HepG2 (cell line): ENCODE results near the gene EXTL2. TPM values are rescaled to one million over a fixed set of nuclear protein-coding genes. Genes with fewer than 3 reads are reported as not detected.
"Not testable (repeated sequence)": the region's sequence is repeated elsewhere in the genome, so short reads cannot be mapped to it uniquely, and the experiment has no call there.

Experiments used
- ATAC-seq: fragments of 200-7000 bp; cut with Tn5 transposase; 3 replicates; pipeline ENCODE4 v1.9.1; 2020; ENCODE audit warnings: mild to moderate bottlenecking, moderate library complexity
- BruUV-seq: library from RNA; stranded (reverse); fragments of 400-500 nt; replicated peaks from 2 replicates; lab custom pipeline; 2021; lab: Mats Ljungman, UMichigan
- CTCF ChIA-PET: fragments of 300-600 bp; formaldehyde crosslinking; extraction: SDS; loops from one replicate; lab custom pipeline; 2021; ENCODE audit warnings: low total read pairs, inconsistent platforms, low intra/inter-chr PET ratio; lab: Yijun Ruan, JAX
- POLR2A ChIA-PET: fragments of 350-600 bp; sonication (Branson Sonifier 250); formaldehyde crosslinking; loops from one replicate; lab custom pipeline; 2020; ENCODE audit warnings: antibody characterized with exemption, inconsistent platforms; lab: Yijun Ruan, JAX
- DNase-seq: peaks from one replicate; pipeline ENCODE4 v3.0.0-alpha.2; 2015; ENCODE audit warnings: low spot score
- FAIRE-seq: peaks from 3 replicates; lab custom pipeline; 2011; peaks lifted over from hg19 to GRCh38; lab: Jason Lieb, UNC
- H2AFZ ChIP-seq: one replicate; pipeline ENCODE4 v1.6.1; 2011; ENCODE audit warnings: low read length, inconsistent platforms
- H3K27ac ChIP-seq: fragments of 300-600 bp; 3 replicates; pipeline ENCODE4 v1.8.0; 2011; ENCODE audit warnings: mixed run types, mild to moderate bottlenecking, mixed read lengths, low read length, inconsistent platforms; ENCODE audit not compliant: insufficient read depth; ENCODE audit errors: extremely low read length
- H3K27me3 ChIP-seq, 2 experiments: fragments of 200-600 bp in 1 of 2; 2 replicates in 1 of 2; 3 replicates in 1 of 2; pipeline versions ENCODE4 v1.6.0 to v1.8.0; 2011; ENCODE audit warnings: low read length in 2 of 2, mild to moderate bottlenecking in 2 of 2, moderate library complexity in 2 of 2, inconsistent platforms in 1 of 2; ENCODE audit not compliant: insufficient read depth in 2 of 2, control insufficient read depth in 1 of 2
- H3K36me3 ChIP-seq, 2 experiments: fragments of 200-600 bp in 1 of 2; replicated peaks in 1 of 2; 2 replicates in 1 of 2; 3 replicates in 1 of 2; pipeline versions ENCODE4 v1.5.1 to v1.8.0; 2011; ENCODE audit warnings: low read length in 2 of 2, inconsistent platforms in 1 of 2; ENCODE audit not compliant: insufficient read depth in 2 of 2, control insufficient read depth in 1 of 2
- H3K4me1 ChIP-seq: 2 replicates; pipeline ENCODE4 v1.5.1; 2012; ENCODE audit warnings: low read length, inconsistent platforms; ENCODE audit not compliant: insufficient read depth
- H3K4me2 ChIP-seq: 2 replicates; pipeline ENCODE4 v1.6.0; 2011; ENCODE audit warnings: low read depth, low read length, inconsistent platforms
- H3K4me3 ChIP-seq, 3 experiments: fragments of 200-600 bp in 1 of 3; sonication (generic), shearing (Covaris generic) in 1 of 3; replicated peaks in 1 of 3; 2 replicates each; pipeline ENCODE4 v1.5.1; 2011 to 2016; ENCODE audit warnings: low read length in 3 of 3, inconsistent platforms in 2 of 3, low read depth in 2 of 3, mild to moderate bottlenecking in 2 of 3, control low read depth in 1 of 3, mixed read lengths in 1 of 3; ENCODE audit not compliant: insufficient read depth in 1 of 3
- H3K79me2 ChIP-seq: one replicate; pipeline ENCODE4 v1.6.1; 2011; ENCODE audit warnings: low read length, inconsistent platforms; ENCODE audit not compliant: insufficient read depth
- H3K9ac ChIP-seq: 2 replicates; pipeline ENCODE4 v1.6.0; 2011; ENCODE audit warnings: mild to moderate bottlenecking, low read depth, low read length, inconsistent platforms; ENCODE audit not compliant: insufficient read depth
- H3K9me3 ChIP-seq: 2 replicates; pipeline ENCODE4 v1.5.1; 2012; ENCODE audit warnings: mild to moderate bottlenecking, low read length
- H4K20me1 ChIP-seq: 2 replicates; pipeline ENCODE4 v1.6.0; 2011; ENCODE audit warnings: inconsistent platforms, mild to moderate bottlenecking, low read length, moderate library complexity; ENCODE audit not compliant: insufficient read depth
- HNF4A ChIP-seq: sonication (generic); formaldehyde crosslinking; IDR thresholded peaks from 2 replicates; pipeline ENCODE4 v1.4.0; 2020; ENCODE audit warnings: missing genetic modification reagents
- ONECUT2 ChIP-seq: sonication (generic); formaldehyde crosslinking; IDR thresholded peaks from 2 replicates; pipeline ENCODE4 v1.4.0; 2020; ENCODE audit warnings: missing genetic modification reagents
- SOX13 ChIP-seq, 3 experiments: fragments of 450-650 bp in 1 of 3; sonication (generic) in 1 of 3; formaldehyde crosslinking in 1 of 3; IDR thresholded peaks in 2 of 3; conservative IDR thresholded peaks in 1 of 3; 2 replicates each; pipeline versions ENCODE4 v1.5.0 to v1.6.1; 2016 to 2020; ENCODE audit warnings: antibody characterized with exemption in 1 of 3, mild to moderate bottlenecking in 1 of 3, missing compliant biosample characterization in 1 of 3, missing genetic modification reagents in 1 of 3, moderate library complexity in 1 of 3
- SOX6 ChIP-seq, 2 experiments: fragments of 450-650 bp in 1 of 2; sonication (generic) in 1 of 2; formaldehyde crosslinking in 1 of 2; IDR thresholded peaks; 2 replicates each; pipeline versions ENCODE4 v1.4.0 to v1.6.1; 2017 to 2020; ENCODE audit warnings: antibody characterized with exemption in 1 of 2, mild to moderate bottlenecking in 1 of 2, missing genetic modification reagents in 1 of 2
- TCF7 ChIP-seq: sonication (generic); IDR thresholded peaks from 2 replicates; pipeline ENCODE4 v1.6.1; 2016; ENCODE audit warnings: antibody characterized with exemption, low read depth
- WGBS: methylation state at CpG from one replicate; pipeline ENCODE4 v1.1.6; 2017; ENCODE audit warnings: low lambda C conversion rate; 5-methylcytosine and 5-hydroxymethylcytosine counted together
- in situ Hi-C: cut with HindIII; loops from 2 replicates; pipeline ENCODE4 v1.10.0; 2017; ENCODE audit warnings: low pct_unique_long_range_greater_than_20kb; ENCODE audit not compliant: extremely low pct_ligation_motif_present
- intact Hi-C: fragments of 100-400 bp; cut with micrococcal nuclease; formaldehyde crosslinking; loops from one replicate; pipeline ENCODE4 v1.10.0; 2022; ENCODE audit not compliant: unreplicated experiment
- polyA plus RNA-seq, 8 experiments: library from polyadenylated mRNA; depleted of rRNA in 3 of 8; stranded (reverse) in 7 of 8; unstranded in 1 of 8; fragments of >200 nt; fragmentation: Illumina TruSeq in 4 of 8; extraction: Trizol in 4 of 8; gene quantifications; 2 replicates each; pipeline versions ENCODE4 v1.2.1 to v1.2.3, GENCODE V29; 2011 to 2016; ENCODE audit warnings: low read depth in 4 of 8, missing spikeins in 1 of 8, mixed read lengths in 1 of 8; ENCODE audit not compliant: insufficient read depth in 1 of 8
- total RNA-seq, 5 experiments: library from RNA; depleted of rRNA; stranded (reverse); fragments of >200 nt; fragmentation: Illumina TruSeq; extraction: Trizol; gene quantifications; 2 replicates each; pipeline ENCODE4 v1.2.3, GENCODE V29; 2016; ENCODE audit warnings: low read depth in 1 of 5
- TF ChIP-seq, protein P1 (sequence below): sonication (generic); formaldehyde crosslinking; IDR thresholded peaks from 2 replicates; pipeline ENCODE4 v1.4.0; 2020; ENCODE audit warnings: missing genetic modification reagents, mild to moderate bottlenecking, borderline replicate concordance

Gene EXTL2
- total and polyA plus RNA-seq, 2 of the 13 experiments (the other 11 are each of a cell fraction or from before 2014, with no cell fraction given): 22.0 to 23.5 TPM

GRCh38 chr1:100843160-100843559, 51.5 kb downstream of the EXTL2 start:
- H3K27ac ChIP-seq; H3K4me3 ChIP-seq; H2AFZ ChIP-seq; FAIRE-seq; DNase-seq; H4K20me1 ChIP-seq; H3K4me2 ChIP-seq; H3K4me1 ChIP-seq; intact Hi-C loops; H3K36me3 ChIP-seq; H3K27me3 ChIP-seq; H3K79me2 ChIP-seq; in situ Hi-C loops; H3K9ac ChIP-seq; ATAC-seq; BruUV-seq; CTCF ChIA-PET; H3K9me3 ChIP-seq; POLR2A ChIA-PET; TF ChIP-seq SOX6, SOX13 (IDR thresholded peaks at IDR 0.05): not testable (repeated sequence)
- 26% methylated on average over 2 of the region's 2 CpGs for WGBS
- peak; percentile 73 for TF ChIP-seq ONECUT2 (CRISPR knock-in tag)
- TF ChIP-seq, protein P1, sequence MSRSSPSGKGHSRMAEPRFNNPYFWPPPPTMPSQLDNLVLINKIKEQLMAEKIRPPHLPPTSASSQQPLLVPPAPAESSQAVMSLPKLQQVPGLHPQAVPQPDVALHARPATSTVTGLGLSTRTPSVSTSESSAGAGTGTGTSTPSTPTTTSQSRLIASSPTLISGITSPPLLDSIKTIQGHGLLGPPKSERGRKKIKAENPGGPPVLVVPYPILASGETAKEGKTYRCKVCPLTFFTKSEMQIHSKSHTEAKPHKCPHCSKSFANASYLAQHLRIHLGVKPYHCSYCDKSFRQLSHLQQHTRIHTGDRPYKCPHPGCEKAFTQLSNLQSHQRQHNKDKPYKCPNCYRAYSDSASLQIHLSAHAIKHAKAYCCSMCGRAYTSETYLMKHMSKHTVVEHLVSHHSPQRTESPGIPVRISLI (CRISPR knock-in tag): peak; percentile 36; the same call in 1 of the 2 replicates
- TF ChIP-seq SOX6 (CRISPR knock-in tag; IDR thresholded peaks at IDR 0.05): peak; percentile 55; the same call in 1 of the 2 replicates
- peak in 1 of 2 experiments; percentile 45; a peak in 2 of 4 replicates for TF ChIP-seq SOX13 (CRISPR knock-in tag; conservative IDR thresholded peaks at IDR 0.05 in 1 of 2, IDR thresholded peaks at IDR 0.05 in 1 of 2)
- TF ChIP-seq TCF7: peak; percentile 34; the same call in 1 of the 2 replicates
- TF ChIP-seq HNF4A (CRISPR knock-in tag): 0 out of 2 replicates have a peak, but pooled peaks have one; percentile 8
